Ascending aorta (tissue), 2 donors: ENCODE results near the gene HOXC12. TPM values are rescaled to one million over a fixed set of nuclear protein-coding genes. Genes with fewer than 3 reads are reported as not detected.

ENCODE experiments used
- DNase-seq, 2 donors: peaks; one replicate each; pipeline ENCODE4 v3.0.0-alpha.2; 2019; ENCODE audit warnings: low spot score in 2 of 2
- H3K27ac ChIP-seq, 2 donors: fragments of 200-600 bp; sonication (generic); one replicate each; pipeline ENCODE4 v1.5.1; 2016 to 2017; ENCODE audit warnings: mild to moderate bottlenecking in 1 of 2
- H3K27me3 ChIP-seq: fragments of 200-600 bp; sonication (generic); one replicate; pipeline ENCODE4 v1.5.1; 2017
- H3K36me3 ChIP-seq, 2 donors: fragments of 200-600 bp; sonication (generic); one replicate each; pipeline ENCODE4 v1.5.1; 2016
- H3K4me1 ChIP-seq, 2 donors: fragments of 200-600 bp; sonication (generic); one replicate each; pipeline ENCODE4 v1.5.1; 2016 to 2017; ENCODE audit warnings: mild to moderate bottlenecking in 1 of 2
- H3K4me3 ChIP-seq, 2 donors: fragments of 200-600 bp; sonication (generic); one replicate each; pipeline ENCODE4 v1.5.1; 2016 to 2017; ENCODE audit warnings: mild to moderate bottlenecking in 1 of 2
- H3K9me3 ChIP-seq, 2 donors: fragments of 200-600 bp; sonication (generic); one replicate each; pipeline ENCODE4 v1.5.1; 2016
- intact Hi-C: fragments of 100-400 bp; cut with DNase I; formaldehyde crosslinking; loops from one replicate; pipeline ENCODE4 v1.15.1; 2023
- total RNA-seq: library from RNA; depleted of rRNA; stranded (reverse); fragments of >200 nt; gene quantifications from one replicate; pipeline ENCODE4 v1.1.0, GENCODE V29; 2016
- TF ChIP-seq, protein P1 (sequence below), 3 experiments: fragments of 200-600 bp in 2 of 3; fragments of 450-650 bp in 1 of 3; sonication (generic) in 2 of 3; IDR thresholded peaks; one replicate each; pipeline ENCODE4 v1.5.1; 2016 to 2019; ENCODE audit warnings: antibody characterized with exemption in 3 of 3, mild to moderate bottlenecking in 1 of 3, moderate library complexity in 1 of 3

Gene HOXC12
- total RNA-seq, 1 donor from 2014 or later = not detected

DNA sequence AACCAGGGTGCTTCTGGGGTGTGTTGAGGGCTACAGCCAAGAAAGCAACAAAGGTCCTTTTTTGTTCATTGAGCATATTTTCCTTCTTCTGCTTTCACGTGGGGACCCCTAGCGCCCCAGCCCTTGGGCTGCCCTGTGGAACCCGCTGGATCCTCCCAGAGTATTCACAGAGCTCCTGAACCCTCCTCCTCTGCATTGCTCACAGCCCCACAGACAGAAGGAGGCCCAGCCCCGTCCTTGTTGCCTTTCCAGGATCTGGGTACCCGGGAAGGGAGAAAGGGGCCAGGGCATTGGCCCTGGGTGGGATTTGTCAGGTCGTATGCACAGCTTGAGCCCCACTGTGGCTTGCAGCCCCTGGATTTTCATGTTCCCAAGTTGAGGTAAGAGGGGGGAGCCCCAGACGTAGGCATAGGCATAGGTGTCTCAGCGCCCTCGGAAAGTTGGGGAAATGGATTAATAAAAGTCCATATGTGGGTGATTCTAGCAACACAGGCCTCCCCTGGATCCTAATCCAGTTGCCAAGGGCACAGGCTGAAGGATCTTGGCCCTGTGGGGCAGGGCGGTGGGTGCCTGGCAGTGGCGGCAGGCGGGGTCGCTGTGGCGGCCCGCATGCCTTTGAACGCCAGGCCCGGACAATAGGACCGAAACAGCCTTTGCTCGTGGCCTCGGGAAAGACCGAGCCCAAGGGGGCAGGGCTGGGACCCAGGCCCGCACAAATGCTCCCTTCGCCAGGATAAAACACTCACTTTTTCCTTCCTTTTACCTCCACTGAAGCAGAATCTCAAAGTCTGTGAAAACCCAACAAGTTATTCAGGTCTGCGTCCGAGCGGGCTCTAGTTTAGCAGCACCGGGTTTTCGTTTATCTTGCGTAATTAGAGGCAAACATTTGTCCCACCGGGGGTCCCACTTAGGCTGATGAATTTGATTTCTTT, 27.2 kb downstream of the HOXC12 start:
- peaks cover 6 to 13% of the 10 kb centered on the region in 2 donors for H3K4me1 ChIP-seq
- no peak for DNase-seq
- H3K27ac ChIP-seq = no peak overlapping the region
- TF ChIP-seq, protein P1, sequence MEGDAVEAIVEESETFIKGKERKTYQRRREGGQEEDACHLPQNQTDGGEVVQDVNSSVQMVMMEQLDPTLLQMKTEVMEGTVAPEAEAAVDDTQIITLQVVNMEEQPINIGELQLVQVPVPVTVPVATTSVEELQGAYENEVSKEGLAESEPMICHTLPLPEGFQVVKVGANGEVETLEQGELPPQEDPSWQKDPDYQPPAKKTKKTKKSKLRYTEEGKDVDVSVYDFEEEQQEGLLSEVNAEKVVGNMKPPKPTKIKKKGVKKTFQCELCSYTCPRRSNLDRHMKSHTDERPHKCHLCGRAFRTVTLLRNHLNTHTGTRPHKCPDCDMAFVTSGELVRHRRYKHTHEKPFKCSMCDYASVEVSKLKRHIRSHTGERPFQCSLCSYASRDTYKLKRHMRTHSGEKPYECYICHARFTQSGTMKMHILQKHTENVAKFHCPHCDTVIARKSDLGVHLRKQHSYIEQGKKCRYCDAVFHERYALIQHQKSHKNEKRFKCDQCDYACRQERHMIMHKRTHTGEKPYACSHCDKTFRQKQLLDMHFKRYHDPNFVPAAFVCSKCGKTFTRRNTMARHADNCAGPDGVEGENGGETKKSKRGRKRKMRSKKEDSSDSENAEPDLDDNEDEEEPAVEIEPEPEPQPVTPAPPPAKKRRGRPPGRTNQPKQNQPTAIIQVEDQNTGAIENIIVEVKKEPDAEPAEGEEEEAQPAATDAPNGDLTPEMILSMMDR (IDR thresholded peaks at IDR 0.05) = no peak
- H3K36me3 ChIP-seq = no peaks in the 10 kb centered on the region
- H3K4me3 ChIP-seq = no peak overlapping the region
- no peaks in the 10 kb centered on the region for H3K9me3 ChIP-seq
- intact Hi-C loops = no loop called here
- H3K27me3 ChIP-seq = peaks cover 45% of the 10 kb centered on the region

DNA sequence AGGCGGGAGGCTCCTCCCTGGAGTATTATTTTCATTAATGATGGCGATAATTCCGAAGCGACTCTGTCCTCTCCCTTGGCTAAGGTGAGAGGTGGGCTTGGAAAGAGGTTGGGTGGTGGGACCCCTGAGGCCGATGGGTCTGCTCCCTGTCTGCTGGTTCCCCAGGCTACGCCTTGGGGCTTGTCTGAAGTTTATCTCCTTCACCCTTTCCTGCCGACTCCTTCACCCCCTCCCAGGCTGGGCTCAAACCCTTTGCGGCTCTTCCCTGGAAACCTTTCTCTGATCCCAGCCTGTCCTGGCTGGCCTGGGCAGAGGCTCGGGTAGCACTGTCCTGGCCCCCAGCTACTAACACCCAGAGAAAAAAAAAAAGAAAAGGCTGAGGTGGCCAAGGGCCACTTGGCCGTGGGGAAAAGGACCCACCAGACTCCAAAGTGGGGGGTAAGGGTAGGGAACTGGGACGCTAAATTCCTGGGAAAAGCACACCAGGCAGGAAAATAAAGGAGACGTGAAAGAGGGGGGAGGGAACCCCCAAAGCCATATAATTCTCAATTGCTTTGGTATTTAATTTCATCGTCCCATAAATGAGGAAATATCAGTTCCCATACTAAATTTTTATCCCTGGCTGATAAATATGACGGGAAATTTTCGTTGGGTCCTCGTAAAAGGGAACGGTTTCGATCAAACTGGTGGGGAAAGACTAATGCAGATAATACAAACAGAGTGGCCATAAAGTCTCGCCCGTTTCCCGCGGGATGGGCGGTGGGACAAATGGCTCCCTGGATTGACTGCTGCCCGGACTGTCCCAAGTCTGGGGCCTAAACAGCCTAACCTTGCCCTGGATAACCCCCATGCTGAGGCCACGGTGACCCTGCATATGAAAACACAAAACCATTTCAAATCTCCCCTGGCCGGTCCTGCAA, 28.2 kb downstream of the HOXC12 start:
- peaks cover 51% of the 10 kb centered on the region for H3K27me3 ChIP-seq
- H3K27ac ChIP-seq = no peak overlapping the region
- intact Hi-C loops = no loop called here
- TF ChIP-seq, protein P1 (IDR thresholded peaks at IDR 0.05) = no peak
- no peak overlapping the region for H3K4me3 ChIP-seq
- H3K9me3 ChIP-seq = no peaks in the 10 kb centered on the region
- H3K36me3 ChIP-seq = no peaks in the 10 kb centered on the region
- H3K4me1 ChIP-seq = peaks cover 6 to 13% of the 10 kb centered on the region in 2 donors
- no peak for DNase-seq

DNA sequence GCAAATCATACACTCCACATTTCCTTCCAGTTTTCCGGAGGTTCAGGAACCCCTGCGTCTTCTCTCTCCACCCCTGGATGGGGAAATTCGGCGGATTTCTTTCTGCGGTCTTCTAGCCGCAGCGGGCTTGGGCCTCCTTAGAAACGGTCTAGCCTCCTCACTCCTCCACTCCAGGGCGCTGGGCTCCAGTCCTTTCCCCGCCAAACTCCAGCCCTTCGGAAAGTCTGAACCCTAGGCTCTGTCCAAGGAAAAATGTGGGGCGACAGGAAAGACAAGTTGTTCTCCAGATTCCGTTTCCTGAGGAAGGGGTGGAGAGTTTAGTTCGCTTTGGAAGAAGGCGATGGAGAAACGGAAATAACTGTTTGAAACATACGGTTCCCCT, 28.9 kb downstream of the HOXC12 start:
- intact Hi-C loops = no loop called here
- no peaks in the 10 kb centered on the region for H3K36me3 ChIP-seq
- H3K4me1 ChIP-seq = peaks cover 6 to 13% of the 10 kb centered on the region in 2 donors
- H3K27ac ChIP-seq = no peak overlapping the region
- H3K4me3 ChIP-seq = no peak overlapping the region
- H3K27me3 ChIP-seq = peaks cover 51% of the 10 kb centered on the region
- no peaks in the 10 kb centered on the region for H3K9me3 ChIP-seq
- TF ChIP-seq, protein P1 (IDR thresholded peaks at IDR 0.05) = no peak
- no peak for DNase-seq

DNA sequence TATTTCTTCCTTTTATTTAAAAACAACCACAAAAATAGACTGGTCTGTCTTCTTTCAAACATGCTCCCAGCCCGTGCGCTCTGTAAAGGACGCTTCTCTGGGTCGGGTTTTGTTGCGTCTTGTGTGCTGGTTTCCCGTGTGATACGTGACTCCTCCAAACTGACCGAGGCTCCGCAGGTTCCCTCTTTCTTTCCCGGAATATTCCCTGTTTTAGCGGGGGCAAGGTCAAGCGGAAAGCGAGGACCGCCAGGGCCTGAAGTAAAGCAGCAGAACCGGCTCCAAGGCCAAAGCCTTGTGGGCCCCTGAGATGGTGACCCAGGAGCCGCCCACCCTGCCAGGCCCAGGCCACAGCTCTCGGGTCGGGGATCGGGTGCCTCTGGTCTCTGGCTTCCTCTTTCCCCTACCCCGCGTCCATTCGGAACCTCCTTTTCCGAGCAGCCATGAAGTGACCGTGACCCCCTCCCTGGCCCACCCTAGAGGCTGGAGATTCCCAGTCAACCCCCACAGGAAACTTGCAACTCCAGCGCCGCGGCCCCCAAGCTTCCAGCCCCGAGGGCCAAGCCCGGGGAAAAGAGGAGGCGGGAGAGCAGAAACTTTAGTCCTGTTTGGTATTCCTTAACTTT, 29.4 kb downstream of the HOXC12 start:
- Histone ChIP-seq H3K27ac (no peak overlapping the region), H3K4me1 (peaks cover 6 to 13% of the 10 kb centered on the region in 2 donors), H3K27me3 (peaks cover 56% of the 10 kb centered on the region), H3K4me3 (no peak overlapping the region), H3K9me3 (no peaks in the 10 kb centered on the region), H3K36me3 (no peaks in the 10 kb centered on the region)
- no peak for DNase-seq
- TF ChIP-seq, protein P1 (IDR thresholded peaks at IDR 0.05) = no peak
- intact Hi-C loops = no loop called here

DNA sequence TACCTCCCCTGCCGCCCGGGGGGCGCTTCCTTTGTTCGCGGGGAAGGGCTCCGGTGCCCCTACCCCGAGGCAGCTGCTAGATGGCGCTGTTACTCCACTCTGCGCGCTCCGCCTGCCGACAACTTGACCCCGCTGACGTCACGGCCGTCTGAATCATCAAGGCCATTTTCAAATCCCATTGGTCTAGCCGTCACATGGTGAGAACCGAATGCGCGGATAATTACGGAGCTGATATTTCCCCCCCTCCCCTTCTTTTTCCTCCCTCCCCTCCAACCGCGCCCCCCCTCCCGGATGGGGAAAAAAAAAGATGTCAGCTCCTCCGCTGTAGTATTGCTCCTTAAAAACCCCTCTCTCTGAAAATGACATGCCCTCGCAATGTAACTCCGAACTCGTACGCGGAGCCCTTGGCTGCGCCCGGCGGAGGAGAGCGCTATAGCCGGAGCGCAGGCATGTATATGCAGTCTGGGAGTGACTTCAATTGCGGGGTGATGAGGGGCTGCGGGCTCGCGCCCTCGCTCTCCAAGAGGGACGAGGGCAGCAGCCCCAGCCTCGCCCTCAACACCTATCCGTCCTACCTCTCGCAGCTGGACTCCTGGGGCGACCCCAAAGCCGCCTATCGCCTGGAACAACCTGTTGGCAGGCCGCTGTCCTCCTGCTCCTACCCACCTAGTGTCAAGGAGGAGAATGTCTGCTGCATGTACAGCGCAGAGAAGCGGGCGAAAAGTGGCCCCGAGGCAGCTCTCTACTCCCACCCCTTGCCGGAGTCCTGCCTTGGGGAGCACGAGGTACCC, 30.4 kb downstream of the HOXC12 start, which contains the start of gene HOXC10:
TSS of gene HOXC10 (plus strand) at position 246 of the 791 bp plus-strand sequence. CDS start at position 360, 114 bp downstream.
- Histone ChIP-seq H3K4me1 (peaks cover 6 to 13% of the 10 kb centered on the region in 2 donors), H3K27me3 (peaks cover 61% of the 10 kb centered on the region), H3K36me3 (no peaks in the 10 kb centered on the region), H3K27ac (no peak within 1 kb of the TSS), H3K9me3 (no peaks in the 10 kb centered on the region), H3K4me3 (peak within 1 kb of the TSS; percentile 43 to 53)
- intact Hi-C loops = no loop called here
- peak; percentile 33 to 93 for DNase-seq
- TF ChIP-seq, protein P1 (IDR thresholded peaks at IDR 0.05) = peak; percentile 69 to 80 (median 72)
